ENCODE data around the gene TSPAN8. TPM values are rescaled to one million over a fixed set of nuclear protein-coding genes. Genes with fewer than 3 reads are reported as not detected.

TSPAN8 gene
- not detected for polyA plus RNA-seq (2012; ENCODE audit: insufficient read length, low read depth)

DNA sequence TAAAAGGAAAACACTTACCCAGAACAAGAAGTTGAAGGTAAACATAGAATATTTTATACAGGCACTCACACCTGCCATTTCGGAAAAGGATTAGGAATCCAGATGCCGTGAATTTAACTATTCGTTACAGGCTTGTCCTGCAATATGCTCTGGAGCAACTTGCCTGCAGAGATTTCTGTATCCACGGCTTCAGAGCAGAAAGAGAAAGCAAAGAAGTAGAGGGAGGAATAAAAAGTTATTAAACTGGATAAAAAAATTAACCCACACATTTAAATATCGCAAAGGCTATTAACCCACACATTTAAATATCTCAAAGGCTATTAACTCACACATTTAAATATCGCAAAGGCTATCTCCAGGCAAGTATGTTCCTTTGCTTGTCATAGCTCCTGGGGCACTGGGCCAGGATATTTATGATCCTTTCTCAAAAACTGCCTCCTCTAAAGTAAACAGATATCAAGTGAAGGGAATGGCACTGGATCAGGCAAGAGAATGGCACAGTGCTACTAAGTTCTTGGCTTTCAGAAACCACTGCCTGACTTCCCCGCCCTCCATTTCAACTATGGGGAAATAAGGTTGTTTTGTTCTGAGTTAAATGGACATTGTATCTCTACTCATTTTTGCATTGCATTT is at the start of gene TSPAN8:
TSS of gene TSPAN8 (minus strand) at position 399 of the 633 bp plus-strand sequence. CDS start at position 78, 321 bp downstream.
- TF ChIP-seq TAF1 (IDR thresholded peaks at IDR 0.05; ENCODE audit: borderline replicate concordance, insufficient read depth, low read length) (no peak), FOXP2 (optimal IDR thresholded peaks at IDR 0.05; ENCODE audit: borderline replicate concordance, extremely low read depth, extremely low read length, insufficient read depth) (no peak), REST (IDR thresholded peaks at IDR 0.05; ENCODE audit: insufficient read depth in 1 of 2, low read depth in 2 of 2, low read length in 2 of 2) (no peak), SIN3A (IDR thresholded peaks at IDR 0.05; ENCODE audit: borderline replicate concordance, insufficient read depth, low read length) (no peak), POLR2AphosphoS5 (IDR thresholded peaks at IDR 0.05; ENCODE audit: low read depth, low read length) (no peak)

DNA sequence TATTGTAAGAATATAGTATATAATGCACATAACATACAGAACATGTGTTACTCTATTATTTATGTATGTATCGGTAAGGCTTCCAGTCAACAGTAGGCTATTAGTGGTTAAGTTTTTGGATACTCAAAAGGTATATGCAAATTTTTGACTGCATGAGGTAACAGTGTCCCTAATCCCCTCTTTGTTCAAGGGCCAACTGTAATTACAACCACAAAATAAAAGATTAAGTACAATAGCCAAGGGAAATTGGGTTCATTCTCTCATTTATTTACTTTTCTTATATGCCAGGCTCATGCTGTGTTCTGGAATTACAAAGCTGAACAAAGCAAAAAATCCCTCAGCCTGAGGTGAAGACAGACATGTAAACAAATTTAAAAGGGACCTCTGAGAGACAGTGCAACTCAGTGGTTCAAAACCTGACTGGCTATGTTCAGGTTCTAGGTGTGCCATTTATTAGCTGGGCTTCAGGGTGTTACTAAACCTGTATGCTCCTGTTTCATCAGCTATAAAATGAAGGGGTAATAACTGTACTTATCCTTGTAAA is 43.4 kb upstream of the TSPAN8 start:
- TF ChIP-seq REST (IDR thresholded peaks at IDR 0.05; ENCODE audit: insufficient read depth in 1 of 2, low read depth in 2 of 2, low read length in 2 of 2) (no peak), TAF1 (IDR thresholded peaks at IDR 0.05; ENCODE audit: borderline replicate concordance, insufficient read depth, low read length) (no peak), FOXP2 (optimal IDR thresholded peaks at IDR 0.05; ENCODE audit: borderline replicate concordance, extremely low read depth, extremely low read length, insufficient read depth) (no peak), SIN3A (IDR thresholded peaks at IDR 0.05; ENCODE audit: borderline replicate concordance, insufficient read depth, low read length) (no peak), POLR2AphosphoS5 (IDR thresholded peaks at IDR 0.05; ENCODE audit: low read depth, low read length) (no peak)

GRCh38 chr12:71200706-71201105 is 42.9 kb upstream of the TSPAN8 start:
- TF ChIP-seq REST (IDR thresholded peaks at IDR 0.05; ENCODE audit: insufficient read depth in 1 of 2, low read depth in 2 of 2, low read length in 2 of 2) (no peak), TAF1 (IDR thresholded peaks at IDR 0.05; ENCODE audit: borderline replicate concordance, insufficient read depth, low read length) (no peak), POLR2AphosphoS5 (IDR thresholded peaks at IDR 0.05; ENCODE audit: low read depth, low read length) (no peak), SIN3A (IDR thresholded peaks at IDR 0.05; ENCODE audit: borderline replicate concordance, insufficient read depth, low read length) (no peak)

DNA sequence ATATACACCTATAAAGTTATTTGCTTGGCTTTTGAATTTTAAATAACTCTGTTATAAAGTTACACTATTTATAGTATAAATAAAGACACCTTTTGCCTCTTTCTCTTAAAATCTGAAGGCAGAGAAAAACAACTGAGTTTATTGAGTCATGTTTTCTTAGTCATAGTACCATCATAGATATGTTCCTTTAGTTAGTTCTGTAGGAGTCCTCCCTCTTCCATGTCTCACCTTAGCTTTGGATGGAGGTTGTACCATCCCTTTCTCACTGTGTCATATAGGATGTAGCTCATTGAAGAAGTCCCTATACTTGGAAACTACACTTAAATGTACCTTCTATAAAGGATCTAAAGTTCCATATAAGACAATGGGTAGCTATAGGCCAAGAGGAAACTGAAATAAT is 39.7 kb upstream of the TSPAN8 start:
- TF ChIP-seq FOXP2 (optimal IDR thresholded peaks at IDR 0.05; ENCODE audit: borderline replicate concordance, extremely low read depth, extremely low read length, insufficient read depth) (no peak), SIN3A (IDR thresholded peaks at IDR 0.05; ENCODE audit: borderline replicate concordance, insufficient read depth, low read length) (no peak), REST (IDR thresholded peaks at IDR 0.05; ENCODE audit: insufficient read depth in 1 of 2, low read depth in 2 of 2, low read length in 2 of 2) (no peak)
